ENCODE results near the gene CUBN.

DNA sequence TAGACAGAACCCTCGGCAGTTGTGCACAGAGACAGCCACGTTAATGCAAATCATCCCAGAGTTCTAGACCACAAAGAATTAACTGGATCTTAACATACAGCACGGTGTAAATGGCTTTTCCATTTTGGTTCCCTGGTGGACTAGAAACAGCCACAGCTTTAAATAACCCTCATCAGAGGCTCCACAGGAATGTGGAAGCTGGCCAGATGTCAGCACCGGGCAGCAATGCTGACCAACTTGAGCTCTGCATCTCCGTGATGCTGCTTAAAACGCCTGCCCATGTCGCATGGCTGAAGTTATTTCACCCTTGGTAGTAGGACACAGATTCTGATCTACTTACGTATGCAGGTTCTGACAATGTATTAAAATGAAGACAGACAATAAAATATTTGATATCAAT is 336.9 kb downstream of the CUBN start:
- TF ChIP-seq, protein P1, sequence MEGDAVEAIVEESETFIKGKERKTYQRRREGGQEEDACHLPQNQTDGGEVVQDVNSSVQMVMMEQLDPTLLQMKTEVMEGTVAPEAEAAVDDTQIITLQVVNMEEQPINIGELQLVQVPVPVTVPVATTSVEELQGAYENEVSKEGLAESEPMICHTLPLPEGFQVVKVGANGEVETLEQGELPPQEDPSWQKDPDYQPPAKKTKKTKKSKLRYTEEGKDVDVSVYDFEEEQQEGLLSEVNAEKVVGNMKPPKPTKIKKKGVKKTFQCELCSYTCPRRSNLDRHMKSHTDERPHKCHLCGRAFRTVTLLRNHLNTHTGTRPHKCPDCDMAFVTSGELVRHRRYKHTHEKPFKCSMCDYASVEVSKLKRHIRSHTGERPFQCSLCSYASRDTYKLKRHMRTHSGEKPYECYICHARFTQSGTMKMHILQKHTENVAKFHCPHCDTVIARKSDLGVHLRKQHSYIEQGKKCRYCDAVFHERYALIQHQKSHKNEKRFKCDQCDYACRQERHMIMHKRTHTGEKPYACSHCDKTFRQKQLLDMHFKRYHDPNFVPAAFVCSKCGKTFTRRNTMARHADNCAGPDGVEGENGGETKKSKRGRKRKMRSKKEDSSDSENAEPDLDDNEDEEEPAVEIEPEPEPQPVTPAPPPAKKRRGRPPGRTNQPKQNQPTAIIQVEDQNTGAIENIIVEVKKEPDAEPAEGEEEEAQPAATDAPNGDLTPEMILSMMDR (IDR thresholded peaks at IDR 0.05): no peak
- no peak for TF ChIP-seq POLR2A (IDR thresholded peaks at IDR 0.05)

All from tibial nerve (tissue), 3 donors.